HepG2 (cell line): ENCODE results near the gene PNKD. TPM values are rescaled to one million over a fixed set of nuclear protein-coding genes. Genes with fewer than 3 reads are reported as not detected.

Experiments used
- ATAC-seq: fragments of 200-7000 bp; cut with Tn5 transposase; 3 replicates; pipeline ENCODE4 v1.9.1; 2020; ENCODE audit warnings: mild to moderate bottlenecking, moderate library complexity
- BruUV-seq: library from RNA; stranded (reverse); fragments of 400-500 nt; replicated peaks from 2 replicates; lab custom pipeline; 2021; lab: Mats Ljungman, UMichigan
- CTCF ChIA-PET: fragments of 300-600 bp; formaldehyde crosslinking; extraction: SDS; loops from one replicate; lab custom pipeline; 2021; ENCODE audit warnings: low total read pairs, inconsistent platforms, low intra/inter-chr PET ratio; lab: Yijun Ruan, JAX
- POLR2A ChIA-PET: fragments of 350-600 bp; sonication (Branson Sonifier 250); formaldehyde crosslinking; loops from one replicate; lab custom pipeline; 2020; ENCODE audit warnings: antibody characterized with exemption, inconsistent platforms; lab: Yijun Ruan, JAX
- DNase-seq: peaks from one replicate; pipeline ENCODE4 v3.0.0-alpha.2; 2015; ENCODE audit warnings: low spot score
- FAIRE-seq: peaks from 3 replicates; lab custom pipeline; 2011; peaks lifted over from hg19 to GRCh38; lab: Jason Lieb, UNC
- H2AFZ ChIP-seq: one replicate; pipeline ENCODE4 v1.6.1; 2011; ENCODE audit warnings: low read length, inconsistent platforms
- H3K27ac ChIP-seq: fragments of 300-600 bp; 3 replicates; pipeline ENCODE4 v1.8.0; 2011; ENCODE audit warnings: mixed run types, mild to moderate bottlenecking, mixed read lengths, low read length, inconsistent platforms; ENCODE audit not compliant: insufficient read depth; ENCODE audit errors: extremely low read length
- H3K27me3 ChIP-seq, 2 experiments: fragments of 200-600 bp in 1 of 2; 2 replicates in 1 of 2; 3 replicates in 1 of 2; pipeline versions ENCODE4 v1.6.0 to v1.8.0; 2011; ENCODE audit warnings: low read length in 2 of 2, mild to moderate bottlenecking in 2 of 2, moderate library complexity in 2 of 2, inconsistent platforms in 1 of 2; ENCODE audit not compliant: insufficient read depth in 2 of 2, control insufficient read depth in 1 of 2
- H3K36me3 ChIP-seq, 2 experiments: fragments of 200-600 bp in 1 of 2; replicated peaks in 1 of 2; 2 replicates in 1 of 2; 3 replicates in 1 of 2; pipeline versions ENCODE4 v1.5.1 to v1.8.0; 2011; ENCODE audit warnings: low read length in 2 of 2, inconsistent platforms in 1 of 2; ENCODE audit not compliant: insufficient read depth in 2 of 2, control insufficient read depth in 1 of 2
- H3K4me1 ChIP-seq: 2 replicates; pipeline ENCODE4 v1.5.1; 2012; ENCODE audit warnings: low read length, inconsistent platforms; ENCODE audit not compliant: insufficient read depth
- H3K4me2 ChIP-seq: 2 replicates; pipeline ENCODE4 v1.6.0; 2011; ENCODE audit warnings: low read depth, low read length, inconsistent platforms
- H3K4me3 ChIP-seq, 3 experiments: fragments of 200-600 bp in 1 of 3; sonication (generic), shearing (Covaris generic) in 1 of 3; replicated peaks in 1 of 3; 2 replicates each; pipeline ENCODE4 v1.5.1; 2011 to 2016; ENCODE audit warnings: low read length in 3 of 3, inconsistent platforms in 2 of 3, low read depth in 2 of 3, mild to moderate bottlenecking in 2 of 3, control low read depth in 1 of 3, mixed read lengths in 1 of 3; ENCODE audit not compliant: insufficient read depth in 1 of 3
- H3K79me2 ChIP-seq: one replicate; pipeline ENCODE4 v1.6.1; 2011; ENCODE audit warnings: low read length, inconsistent platforms; ENCODE audit not compliant: insufficient read depth
- H3K9ac ChIP-seq: 2 replicates; pipeline ENCODE4 v1.6.0; 2011; ENCODE audit warnings: mild to moderate bottlenecking, low read depth, low read length, inconsistent platforms; ENCODE audit not compliant: insufficient read depth
- H3K9me3 ChIP-seq: 2 replicates; pipeline ENCODE4 v1.5.1; 2012; ENCODE audit warnings: mild to moderate bottlenecking, low read length
- H4K20me1 ChIP-seq: 2 replicates; pipeline ENCODE4 v1.6.0; 2011; ENCODE audit warnings: inconsistent platforms, mild to moderate bottlenecking, low read length, moderate library complexity; ENCODE audit not compliant: insufficient read depth
- AHR ChIP-seq: IDR thresholded peaks from 2 replicates; pipeline ENCODE4 v1.6.1; 2018; ENCODE audit warnings: missing genetic modification reagents, missing compliant biosample characterization
- ATF1 ChIP-seq: IDR thresholded peaks from 2 replicates; pipeline ENCODE4 v1.6.1; 2016; ENCODE audit warnings: mild to moderate bottlenecking, control low read depth
- FIP1L1 ChIP-seq: fragments of 200-400 bp; formaldehyde crosslinking; IDR thresholded peaks from 2 replicates; pipeline ENCODE4 v1.6.1; 2018; ENCODE audit warnings: low read depth, mild to moderate bottlenecking, low read length, moderate library complexity, borderline replicate concordance; ENCODE audit not compliant: insufficient read depth
- GATAD1 ChIP-seq: IDR thresholded peaks from 2 replicates; pipeline ENCODE4 v1.6.1; 2016; ENCODE audit warnings: missing genetic modification reagents, missing compliant biosample characterization
- HNF4A ChIP-seq: sonication (generic); formaldehyde crosslinking; IDR thresholded peaks from 2 replicates; pipeline ENCODE4 v1.4.0; 2020; ENCODE audit warnings: missing genetic modification reagents
- HOXA3 ChIP-seq: sonication (generic); formaldehyde crosslinking; IDR thresholded peaks from 2 replicates; pipeline ENCODE4 v1.5.0; 2020; ENCODE audit warnings: missing genetic modification reagents
- HOXD1 ChIP-seq: sonication (generic); formaldehyde crosslinking; IDR thresholded peaks from 2 replicates; pipeline ENCODE4 v1.5.0; 2020; ENCODE audit warnings: missing genetic modification reagents
- IRX3 ChIP-seq: sonication (generic); formaldehyde crosslinking; IDR thresholded peaks from 2 replicates; pipeline ENCODE4 v1.8.1; 2023; ENCODE audit warnings: mild to moderate bottlenecking, low read depth, missing genetic modification reagents, borderline replicate concordance
- ISX ChIP-seq: sonication (generic); formaldehyde crosslinking; conservative IDR thresholded peaks from 2 replicates; pipeline ENCODE4 v1.5.0; 2020; ENCODE audit warnings: missing genetic modification reagents
- NFE2L1 ChIP-seq: sonication (generic); formaldehyde crosslinking; IDR thresholded peaks from 2 replicates; pipeline ENCODE4 v1.4.0; 2020; ENCODE audit warnings: missing genetic modification reagents, mild to moderate bottlenecking, borderline replicate concordance
- PBX3 ChIP-seq: sonication (generic); formaldehyde crosslinking; IDR thresholded peaks from 2 replicates; pipeline ENCODE4 v1.8.1; 2023; ENCODE audit warnings: missing genetic modification reagents, inconsistent platforms, borderline replicate concordance
- REXO4 ChIP-seq: sonication (generic); formaldehyde crosslinking; IDR thresholded peaks from 2 replicates; pipeline ENCODE4 v1.8.0; 2022; ENCODE audit warnings: missing genetic modification reagents, mild to moderate bottlenecking, borderline replicate concordance
- SMYD3 ChIP-seq: sonication (generic); formaldehyde crosslinking; IDR thresholded peaks from 2 replicates; pipeline ENCODE4 v1.8.1; 2023; ENCODE audit warnings: mild to moderate bottlenecking, missing genetic modification reagents
- U2AF2 ChIP-seq: fragments of 200-400 bp; formaldehyde crosslinking; IDR thresholded peaks from 2 replicates; pipeline ENCODE4 v1.6.1; 2017; ENCODE audit warnings: low read depth, mild to moderate bottlenecking, low read length
- ZBTB1 ChIP-seq: sonication (generic); formaldehyde crosslinking; IDR thresholded peaks from 2 replicates; pipeline ENCODE4 v1.4.0; 2020; ENCODE audit warnings: missing genetic modification reagents, borderline replicate concordance
- ZNF17 ChIP-seq: sonication (generic); formaldehyde crosslinking; IDR thresholded peaks from 2 replicates; pipeline ENCODE4 v1.5.0; 2020; ENCODE audit warnings: mild to moderate bottlenecking, missing genetic modification reagents
- ZNF20 ChIP-seq: sonication (generic); formaldehyde crosslinking; IDR thresholded peaks from 2 replicates; pipeline ENCODE4 v1.4.0; 2020; ENCODE audit warnings: mild to moderate bottlenecking, moderate library complexity, missing genetic modification reagents
- ZNF256 ChIP-seq: sonication (generic); formaldehyde crosslinking; conservative IDR thresholded peaks from 2 replicates; pipeline ENCODE4 v1.4.0; 2020; ENCODE audit warnings: missing genetic modification reagents
- ZNF275 ChIP-seq: sonication (generic); formaldehyde crosslinking; IDR thresholded peaks from 2 replicates; pipeline ENCODE4 v1.8.0; 2022; ENCODE audit warnings: missing genetic modification reagents, mild to moderate bottlenecking, inconsistent platforms, borderline replicate concordance
- ZNF354B ChIP-seq: sonication (generic); formaldehyde crosslinking; IDR thresholded peaks from 2 replicates; pipeline ENCODE4 v1.8.0; 2022; ENCODE audit warnings: mild to moderate bottlenecking, missing genetic modification reagents
- ZNF569 ChIP-seq: sonication (generic); formaldehyde crosslinking; IDR thresholded peaks from 2 replicates; pipeline ENCODE4 v1.5.0; 2020; ENCODE audit warnings: mild to moderate bottlenecking, missing genetic modification reagents, moderate library complexity, borderline replicate concordance
- ZNF572 ChIP-seq: sonication (generic); formaldehyde crosslinking; IDR thresholded peaks from 2 replicates; pipeline ENCODE4 v1.5.1; 2020; ENCODE audit warnings: mild to moderate bottlenecking, missing genetic modification reagents
- ZNF629 ChIP-seq: sonication (generic); formaldehyde crosslinking; conservative IDR thresholded peaks from 2 replicates; pipeline ENCODE4 v1.5.0; 2020; ENCODE audit warnings: missing genetic modification reagents
- ZNF720 ChIP-seq: sonication (generic); formaldehyde crosslinking; IDR thresholded peaks from 2 replicates; pipeline ENCODE4 v1.4.0; 2020; ENCODE audit warnings: missing genetic modification reagents
- ZNF792 ChIP-seq: IDR thresholded peaks from 2 replicates; pipeline ENCODE4 v1.6.1; 2016
- WGBS: methylation state at CpG from one replicate; pipeline ENCODE4 v1.1.6; 2017; ENCODE audit warnings: low lambda C conversion rate; 5-methylcytosine and 5-hydroxymethylcytosine counted together
- in situ Hi-C: cut with HindIII; loops from 2 replicates; pipeline ENCODE4 v1.10.0; 2017; ENCODE audit warnings: low pct_unique_long_range_greater_than_20kb; ENCODE audit not compliant: extremely low pct_ligation_motif_present
- intact Hi-C: fragments of 100-400 bp; cut with micrococcal nuclease; formaldehyde crosslinking; loops from one replicate; pipeline ENCODE4 v1.10.0; 2022; ENCODE audit not compliant: unreplicated experiment
- polyA plus RNA-seq, 8 experiments: library from polyadenylated mRNA; depleted of rRNA in 3 of 8; stranded (reverse) in 7 of 8; unstranded in 1 of 8; fragments of >200 nt; fragmentation: Illumina TruSeq in 4 of 8; extraction: Trizol in 4 of 8; gene quantifications; 2 replicates each; pipeline versions ENCODE4 v1.2.1 to v1.2.3, GENCODE V29; 2011 to 2016; ENCODE audit warnings: low read depth in 4 of 8, missing spikeins in 1 of 8, mixed read lengths in 1 of 8; ENCODE audit not compliant: insufficient read depth in 1 of 8
- total RNA-seq, 5 experiments: library from RNA; depleted of rRNA; stranded (reverse); fragments of >200 nt; fragmentation: Illumina TruSeq; extraction: Trizol; gene quantifications; 2 replicates each; pipeline ENCODE4 v1.2.3, GENCODE V29; 2016; ENCODE audit warnings: low read depth in 1 of 5

PNKD gene
- total and polyA plus RNA-seq, 2 of the 13 experiments (the other 11 are each of a cell fraction or from before 2014, with no cell fraction given): 55.9 to 80.4 TPM

GRCh38 chr2:218394298-218395089 lies 124.2 kb downstream of the PNKD start:
- H3K27ac ChIP-seq: no peak overlapping the region
- FAIRE-seq (no peak), DNase-seq (no peak), ATAC-seq (no peak)
- H3K9me3 ChIP-seq: no peaks in the 10 kb centered on the region
- intact Hi-C loops (loop anchor here (5.0 to 10.0 kb wide), 2 partner anchors 173 to 210 kb away; partner anchors contain the start of genes CNOT9 and USP37), in situ Hi-C loops (loop anchor here (5.0 kb wide), 1 partner anchor 102 kb away; the partner anchor contains the start of gene TMBIM1)
- POLR2A ChIA-PET: interaction anchor here (0.6 to 2.6 kb wide), 4 partner anchors 33 to 111 kb away, joined by 3 to 15 read pairs (median 3); no protein-coding TSS in a partner anchor
- H3K4me2 ChIP-seq: peak overlapping the region; percentile 98
- H3K4me3 ChIP-seq: no peak overlapping the region; a peak in 1 of 6 replicates
- CTCF ChIA-PET: interaction anchor here (1.2 to 2.8 kb wide), 3 partner anchors 93 to 121 kb away, joined by 6 to 36 read pairs (median 7); partner anchors contain the start of gene TMBIM1
- no peak overlapping the region for H2AFZ ChIP-seq
- H3K4me1 ChIP-seq: peaks cover 53% of the 10 kb centered on the region
- no peak overlapping the region for H3K9ac ChIP-seq
- 44% methylated on average over 13 of the region's 13 CpGs for WGBS
- peaks cover 19% of the 10 kb centered on the region for H3K79me2 ChIP-seq
- H4K20me1 ChIP-seq: no peaks in the 10 kb centered on the region
- no peaks in the 10 kb centered on the region for H3K36me3 ChIP-seq
- no TSS peak for BruUV-seq
- no peaks in the 10 kb centered on the region; a peak in 1 of 5 replicates for H3K27me3 ChIP-seq
- TF ChIP-seq ZNF569 (CRISPR knock-in tag) (no peak), REXO4 (CRISPR knock-in tag) (no peak), ATF1 (CRISPR knock-in tag) (no peak), ZNF17 (CRISPR knock-in tag) (no peak), ZNF20 (CRISPR knock-in tag) (no peak), ZNF572 (CRISPR knock-in tag) (0 out of 2 replicates have a peak, but pooled peaks have one; percentile 58), ZNF354B (CRISPR knock-in tag) (no peak), GATAD1 (CRISPR knock-in tag) (no peak), HNF4A (CRISPR knock-in tag) (no peak), ZBTB1 (no peak), ZNF256 (CRISPR knock-in tag) (no peak), ZNF275 (CRISPR knock-in tag) (no peak), AHR (CRISPR knock-in tag) (no peak), NFE2L1 (no peak), ZNF720 (CRISPR knock-in tag) (no peak), ZNF792 (CRISPR knock-in tag) (no peak), ZNF629 (no peak), HOXD1 (CRISPR knock-in tag) (no peak), ISX (no peak), FIP1L1 (no peak), HOXA3 (CRISPR knock-in tag) (no peak), IRX3 (CRISPR knock-in tag) (no peak), SMYD3 (no peak), U2AF2 (no peak), PBX3 (no peak)
